Chondrocyte (in vitro differentiated cells): ENCODE data around the gene RALY. TPM values are rescaled to one million over a fixed set of nuclear protein-coding genes. Genes with fewer than 3 reads are reported as not detected.

Source experiments
- DNase-seq: peaks from one replicate; pipeline ENCODE4 v3.0.0; 2021; ENCODE audit warnings: mixed read lengths, low spot score
- H3K27ac Mint-ChIP-seq: one replicate; pipeline ENCODE4 v1.8.0; 2021; ENCODE audit warnings: mild to moderate bottlenecking, moderate library complexity, mixed read lengths; ENCODE audit not compliant: unreplicated experiment
- H3K27me3 Mint-ChIP-seq: 2 replicates; pipeline ENCODE4 v1.8.0; 2021; ENCODE audit warnings: low read depth, mixed read lengths
- H3K36me3 Mint-ChIP-seq: 2 replicates; pipeline ENCODE4 v1.8.0; 2021; ENCODE audit warnings: low read depth, mixed read lengths
- H3K4me1 Mint-ChIP-seq: 2 replicates; pipeline ENCODE4 v1.8.0; 2021; ENCODE audit warnings: low read depth, mild to moderate bottlenecking, mixed read lengths
- H3K4me3 Mint-ChIP-seq: one replicate; pipeline ENCODE4 v1.8.0; 2021; ENCODE audit warnings: mild to moderate bottlenecking, moderate library complexity, mixed read lengths; ENCODE audit not compliant: unreplicated experiment
- H3K9me3 Mint-ChIP-seq: 2 replicates; pipeline ENCODE4 v1.8.0; 2021; ENCODE audit warnings: low read depth, mixed read lengths
- total RNA-seq: library from RNA; stranded (reverse); gene quantifications from 3 replicates; pipeline ENCODE4 v1.2.1, GENCODE V29; 2021
- TF ChIP-seq, protein P1 (sequence below): fragments of 200-600 bp; sonication (generic); IDR thresholded peaks from 2 replicates; pipeline ENCODE4 v1.5.0; 2021; ENCODE audit warnings: antibody characterized with exemption, mild to moderate bottlenecking, moderate library complexity

The RALY gene
- total RNA-seq, 1 donor from 2014 or later: 169 TPM

DNA sequence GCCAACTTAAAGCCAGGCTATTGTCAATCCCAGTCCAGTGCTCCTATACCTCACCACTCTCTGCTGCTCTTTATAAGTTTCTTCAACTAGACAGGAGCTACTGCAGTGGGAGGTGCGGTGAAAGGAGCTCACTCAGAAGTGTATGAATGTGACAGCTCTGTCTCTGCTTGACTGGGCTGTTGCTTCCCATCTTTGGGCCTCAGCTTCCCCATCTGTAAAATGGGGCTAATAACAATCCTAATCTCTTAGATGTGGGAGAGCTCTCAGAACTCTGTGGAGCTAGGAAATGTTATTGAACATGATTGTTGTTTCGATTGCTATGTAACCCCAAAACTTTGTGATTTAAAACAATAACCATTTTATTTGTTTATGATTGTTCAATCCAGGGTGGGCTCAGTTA, 8.4 kb upstream of the RALY start:
- peaks cover 3% of the 10 kb centered on the region for H3K36me3 Mint-ChIP-seq
- no peak overlapping the region for H3K27ac Mint-ChIP-seq
- no peak for DNase-seq
- TF ChIP-seq, protein P1, sequence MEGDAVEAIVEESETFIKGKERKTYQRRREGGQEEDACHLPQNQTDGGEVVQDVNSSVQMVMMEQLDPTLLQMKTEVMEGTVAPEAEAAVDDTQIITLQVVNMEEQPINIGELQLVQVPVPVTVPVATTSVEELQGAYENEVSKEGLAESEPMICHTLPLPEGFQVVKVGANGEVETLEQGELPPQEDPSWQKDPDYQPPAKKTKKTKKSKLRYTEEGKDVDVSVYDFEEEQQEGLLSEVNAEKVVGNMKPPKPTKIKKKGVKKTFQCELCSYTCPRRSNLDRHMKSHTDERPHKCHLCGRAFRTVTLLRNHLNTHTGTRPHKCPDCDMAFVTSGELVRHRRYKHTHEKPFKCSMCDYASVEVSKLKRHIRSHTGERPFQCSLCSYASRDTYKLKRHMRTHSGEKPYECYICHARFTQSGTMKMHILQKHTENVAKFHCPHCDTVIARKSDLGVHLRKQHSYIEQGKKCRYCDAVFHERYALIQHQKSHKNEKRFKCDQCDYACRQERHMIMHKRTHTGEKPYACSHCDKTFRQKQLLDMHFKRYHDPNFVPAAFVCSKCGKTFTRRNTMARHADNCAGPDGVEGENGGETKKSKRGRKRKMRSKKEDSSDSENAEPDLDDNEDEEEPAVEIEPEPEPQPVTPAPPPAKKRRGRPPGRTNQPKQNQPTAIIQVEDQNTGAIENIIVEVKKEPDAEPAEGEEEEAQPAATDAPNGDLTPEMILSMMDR: no peak
- no peaks in the 10 kb centered on the region for H3K27me3 Mint-ChIP-seq
- H3K4me1 Mint-ChIP-seq: no peaks in the 10 kb centered on the region
- no peak overlapping the region for H3K4me3 Mint-ChIP-seq
- H3K9me3 Mint-ChIP-seq: no peaks in the 10 kb centered on the region

GRCh38 chr20:33985830-33986229, 7.9 kb upstream of the RALY start:
- Mint-ChIP-seq H3K9me3 (no peaks in the 10 kb centered on the region), H3K36me3 (peaks cover 3% of the 10 kb centered on the region), H3K27me3 (no peaks in the 10 kb centered on the region), H3K4me3 (no peak overlapping the region), H3K27ac (no peak overlapping the region), H3K4me1 (no peaks in the 10 kb centered on the region)
- TF ChIP-seq, protein P1: no peak
- no peak for DNase-seq

GRCh38 chr20:33986560-33987216, 7.0 kb upstream of the RALY start:
- H3K4me1 Mint-ChIP-seq: peaks cover 3% of the 10 kb centered on the region
- DNase-seq: no peak
- H3K9me3 Mint-ChIP-seq: no peaks in the 10 kb centered on the region
- no peak overlapping the region for H3K4me3 Mint-ChIP-seq
- TF ChIP-seq, protein P1: no peak
- H3K36me3 Mint-ChIP-seq: peaks cover 3% of the 10 kb centered on the region
- no peaks in the 10 kb centered on the region for H3K27me3 Mint-ChIP-seq
- H3K27ac Mint-ChIP-seq: no peak overlapping the region

DNA sequence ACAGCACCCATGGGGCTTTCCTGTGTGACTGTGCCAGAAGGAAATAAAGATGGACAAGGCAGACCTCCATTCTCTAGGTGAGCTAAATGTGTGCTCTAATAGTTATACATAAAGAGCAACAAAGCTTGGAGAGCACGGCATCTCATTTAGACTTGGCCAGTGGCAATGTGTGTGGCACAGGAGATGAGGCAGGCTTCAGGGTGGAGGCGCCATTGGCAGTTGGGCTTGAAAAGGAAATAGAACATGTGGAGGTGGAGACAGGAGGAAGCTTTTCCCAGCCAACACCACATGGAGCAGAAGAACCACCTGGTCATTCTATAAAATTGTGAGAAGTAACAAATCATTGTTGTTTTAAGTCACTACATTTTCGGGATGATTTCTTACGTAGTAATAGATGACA, 3.6 kb upstream of the RALY start:
- H3K27ac Mint-ChIP-seq: no peak overlapping the region
- TF ChIP-seq, protein P1: no peak
- H3K36me3 Mint-ChIP-seq: peaks cover 3% of the 10 kb centered on the region
- no peak for DNase-seq
- no peaks in the 10 kb centered on the region for H3K9me3 Mint-ChIP-seq
- peaks cover 16% of the 10 kb centered on the region for H3K4me1 Mint-ChIP-seq
- no peak overlapping the region for H3K4me3 Mint-ChIP-seq
- no peaks in the 10 kb centered on the region for H3K27me3 Mint-ChIP-seq

- TF ChIP-seq, protein P1: no peak
- no peaks in the 10 kb centered on the region for H3K9me3 Mint-ChIP-seq
- no peak overlapping the region for H3K27ac Mint-ChIP-seq
- peak overlapping the region; percentile 99 for H3K4me3 Mint-ChIP-seq
- H3K27me3 Mint-ChIP-seq: no peaks in the 10 kb centered on the region
- peaks cover 3% of the 10 kb centered on the region for H3K36me3 Mint-ChIP-seq
- DNase-seq: no peak
- peaks cover 29% of the 10 kb centered on the region for H3K4me1 Mint-ChIP-seq
Measured at GRCh38 chr20:33991502-33991901, 2.2 kb upstream of the RALY start.
